Measurements from ENCODE around the gene GATAD2A. TPM values are rescaled to one million over a fixed set of nuclear protein-coding genes. Genes with fewer than 3 reads are reported as not detected.

GATAD2A gene
- total and polyA plus RNA-seq, 9 of the 15 experiments (the other 6 are each of a cell fraction or from before 2014, with no cell fraction given), result 2.4 to 226 (median 44.2) TPM

DNA sequence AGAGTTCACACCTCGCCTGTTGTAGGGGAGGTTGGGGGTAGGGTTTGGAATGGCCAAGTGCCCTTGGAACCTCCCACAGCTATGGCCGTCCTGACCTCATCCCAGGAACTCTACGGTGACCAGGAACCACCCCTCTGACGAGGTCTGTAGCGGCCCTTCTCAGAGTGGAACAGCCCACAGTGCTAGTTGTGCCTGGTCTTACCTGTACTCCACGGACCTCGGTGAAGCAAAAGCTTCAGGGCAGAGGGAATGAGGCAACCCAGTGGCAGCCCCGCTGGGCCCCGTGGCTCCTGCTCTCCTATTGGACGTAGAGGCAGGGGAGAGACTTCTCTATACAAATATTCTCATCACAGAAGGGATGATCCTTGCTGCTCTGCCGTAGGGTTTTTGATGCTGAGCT lies 102.7 kb downstream of the GATAD2A start (continued):
- TF ChIP-seq, protein P1, sequence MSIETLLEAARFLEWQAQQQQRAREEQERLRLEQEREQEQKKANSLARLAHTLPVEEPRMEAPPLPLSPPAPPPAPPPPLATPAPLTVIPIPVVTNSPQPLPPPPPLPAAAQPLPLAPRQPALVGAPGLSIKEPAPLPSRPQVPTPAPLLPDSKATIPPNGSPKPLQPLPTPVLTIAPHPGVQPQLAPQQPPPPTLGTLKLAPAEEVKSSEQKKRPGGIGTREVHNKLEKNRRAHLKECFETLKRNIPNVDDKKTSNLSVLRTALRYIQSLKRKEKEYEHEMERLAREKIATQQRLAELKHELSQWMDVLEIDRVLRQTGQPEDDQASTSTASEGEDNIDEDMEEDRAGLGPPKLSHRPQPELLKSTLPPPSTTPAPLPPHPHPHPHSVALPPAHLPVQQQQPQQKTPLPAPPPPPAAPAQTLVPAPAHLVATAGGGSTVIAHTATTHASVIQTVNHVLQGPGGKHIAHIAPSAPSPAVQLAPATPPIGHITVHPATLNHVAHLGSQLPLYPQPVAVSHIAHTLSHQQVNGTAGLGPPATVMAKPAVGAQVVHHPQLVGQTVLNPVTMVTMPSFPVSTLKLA (conservative IDR thresholded peaks at IDR 0.05), result no peak
- no peak for TF ChIP-seq MTA3 (IDR thresholded peaks at IDR 0.05; ENCODE audit: borderline replicate concordance)
- peak; percentile 51; the same call in 1 of the 2 replicates for TF ChIP-seq POLR2AphosphoS5 (IDR thresholded peaks at IDR 0.05; ENCODE audit: control insufficient read depth, insufficient read depth, low read depth, low read length)
- no peak for TF ChIP-seq SREBF2 (CRISPR knock-in tag; IDR thresholded peaks at IDR 0.05)
- TF ChIP-seq POLR2AphosphoS2 (IDR thresholded peaks at IDR 0.05; ENCODE audit: low read length), result 0 out of 2 replicates have a peak, but pooled peaks have one; percentile 42
- TF ChIP-seq SUPT5H (IDR thresholded peaks at IDR 0.05), result peak; percentile 15; the same call in 1 of the 2 replicates
- no peak for TF ChIP-seq ZNF707 (CRISPR knock-in tag; conservative IDR thresholded peaks at IDR 0.05)
- TF ChIP-seq JUN (IDR thresholded peaks at IDR 0.05; ENCODE audit: borderline replicate concordance, low read depth, low read length), result no peak
- TF ChIP-seq JUN (CRISPR knock-in tag; IDR thresholded peaks at IDR 0.05; ENCODE audit: borderline replicate concordance), result no peak
- TF ChIP-seq ZNF316 (IDR thresholded peaks at IDR 0.05), result no peak
- TF ChIP-seq FOXA1 (IDR thresholded peaks at IDR 0.05; ENCODE audit: borderline replicate concordance), result no peak
- no peak for TF ChIP-seq ZNF165 (CRISPR knock-in tag; IDR thresholded peaks at IDR 0.05; ENCODE audit: borderline replicate concordance)
- TF ChIP-seq NFIX (CRISPR knock-in tag; IDR thresholded peaks at IDR 0.05; ENCODE audit: low read depth), result no peak
- TF ChIP-seq, protein P2, sequence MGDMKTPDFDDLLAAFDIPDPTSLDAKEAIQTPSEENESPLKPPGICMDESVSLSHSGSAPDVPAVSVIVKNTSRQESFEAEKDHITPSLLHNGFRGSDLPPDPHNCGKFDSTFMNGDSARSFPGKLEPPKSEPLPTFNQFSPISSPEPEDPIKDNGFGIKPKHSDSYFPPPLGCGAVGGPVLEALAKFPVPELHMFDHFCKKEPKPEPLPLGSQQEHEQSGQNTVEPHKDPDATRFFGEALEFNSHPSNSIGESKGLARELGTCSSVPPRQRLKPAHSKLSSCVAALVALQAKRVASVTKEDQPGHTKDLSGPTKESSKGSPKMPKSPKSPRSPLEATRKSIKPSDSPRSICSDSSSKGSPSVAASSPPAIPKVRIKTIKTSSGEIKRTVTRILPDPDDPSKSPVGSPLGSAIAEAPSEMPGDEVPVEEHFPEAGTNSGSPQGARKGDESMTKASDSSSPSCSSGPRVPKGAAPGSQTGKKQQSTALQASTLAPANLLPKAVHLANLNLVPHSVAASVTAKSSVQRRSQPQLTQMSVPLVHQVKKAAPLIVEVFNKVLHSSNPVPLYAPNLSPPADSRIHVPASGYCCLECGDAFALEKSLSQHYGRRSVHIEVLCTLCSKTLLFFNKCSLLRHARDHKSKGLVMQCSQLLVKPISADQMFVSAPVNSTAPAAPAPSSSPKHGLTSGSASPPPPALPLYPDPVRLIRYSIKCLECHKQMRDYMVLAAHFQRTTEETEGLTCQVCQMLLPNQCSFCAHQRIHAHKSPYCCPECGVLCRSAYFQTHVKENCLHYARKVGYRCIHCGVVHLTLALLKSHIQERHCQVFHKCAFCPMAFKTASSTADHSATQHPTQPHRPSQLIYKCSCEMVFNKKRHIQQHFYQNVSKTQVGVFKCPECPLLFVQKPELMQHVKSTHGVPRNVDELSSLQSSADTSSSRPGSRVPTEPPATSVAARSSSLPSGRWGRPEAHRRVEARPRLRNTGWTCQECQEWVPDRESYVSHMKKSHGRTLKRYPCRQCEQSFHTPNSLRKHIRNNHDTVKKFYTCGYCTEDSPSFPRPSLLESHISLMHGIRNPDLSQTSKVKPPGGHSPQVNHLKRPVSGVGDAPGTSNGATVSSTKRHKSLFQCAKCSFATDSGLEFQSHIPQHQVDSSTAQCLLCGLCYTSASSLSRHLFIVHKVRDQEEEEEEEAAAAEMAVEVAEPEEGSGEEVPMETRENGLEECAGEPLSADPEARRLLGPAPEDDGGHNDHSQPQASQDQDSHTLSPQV (IDR thresholded peaks at IDR 0.05), result no peak
- TF ChIP-seq RBM22 (IDR thresholded peaks at IDR 0.05; ENCODE audit: low read depth, low read length, poor library complexity, severe bottlenecking), result peak; percentile 21
- TF ChIP-seq EP300 (IDR thresholded peaks at IDR 0.05; ENCODE audit: low read length), result no peak
- TF ChIP-seq PRDM10 (IDR thresholded peaks at IDR 0.05; ENCODE audit: partially characterized antibody), result no peak
- no peak for TF ChIP-seq ZNF780A (CRISPR knock-in tag; IDR thresholded peaks at IDR 0.05)
- TF ChIP-seq MLLT1 (IDR thresholded peaks at IDR 0.05), result no peak
